Peyer's patch (tissue), 4 donors: ENCODE measurements around the gene TCF15.

ENCODE experiments used
- POLR2A ChIP-seq, 2 donors: fragments of 450-650 bp; IDR thresholded peaks; one replicate each; pipeline ENCODE4 v1.5.1; 2017; ENCODE audit warnings: antibody characterized with exemption in 2 of 2, mild to moderate bottlenecking in 2 of 2, moderate library complexity in 2 of 2
- TF ChIP-seq, protein P1 (sequence below), 6 experiments: fragments of 450-650 bp in 4 of 6; fragments of 200-600 bp in 2 of 6; sonication (generic) in 1 of 6; IDR thresholded peaks; one replicate each; pipeline ENCODE4 v1.5.1; 2017 to 2019; ENCODE audit warnings: antibody characterized with exemption in 6 of 6, mild to moderate bottlenecking in 3 of 6, moderate library complexity in 1 of 6

- TF ChIP-seq, protein P1, sequence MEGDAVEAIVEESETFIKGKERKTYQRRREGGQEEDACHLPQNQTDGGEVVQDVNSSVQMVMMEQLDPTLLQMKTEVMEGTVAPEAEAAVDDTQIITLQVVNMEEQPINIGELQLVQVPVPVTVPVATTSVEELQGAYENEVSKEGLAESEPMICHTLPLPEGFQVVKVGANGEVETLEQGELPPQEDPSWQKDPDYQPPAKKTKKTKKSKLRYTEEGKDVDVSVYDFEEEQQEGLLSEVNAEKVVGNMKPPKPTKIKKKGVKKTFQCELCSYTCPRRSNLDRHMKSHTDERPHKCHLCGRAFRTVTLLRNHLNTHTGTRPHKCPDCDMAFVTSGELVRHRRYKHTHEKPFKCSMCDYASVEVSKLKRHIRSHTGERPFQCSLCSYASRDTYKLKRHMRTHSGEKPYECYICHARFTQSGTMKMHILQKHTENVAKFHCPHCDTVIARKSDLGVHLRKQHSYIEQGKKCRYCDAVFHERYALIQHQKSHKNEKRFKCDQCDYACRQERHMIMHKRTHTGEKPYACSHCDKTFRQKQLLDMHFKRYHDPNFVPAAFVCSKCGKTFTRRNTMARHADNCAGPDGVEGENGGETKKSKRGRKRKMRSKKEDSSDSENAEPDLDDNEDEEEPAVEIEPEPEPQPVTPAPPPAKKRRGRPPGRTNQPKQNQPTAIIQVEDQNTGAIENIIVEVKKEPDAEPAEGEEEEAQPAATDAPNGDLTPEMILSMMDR (IDR thresholded peaks at IDR 0.05) = no peak
- TF ChIP-seq POLR2A (IDR thresholded peaks at IDR 0.05) = no peak
Measured at GRCh38 chr20:598133-598850, 11.8 kb downstream of the TCF15 start.
